ENCODE measurements around the gene KAZN.
"Not testable (repeated sequence)": the region's sequence is repeated elsewhere in the genome, so short reads cannot be mapped to it uniquely, and the experiment has no call there.

The KAZN gene

GRCh38 chr1:15128520-15129313, 530.2 kb downstream of the KAZN start:
- DNase-seq, result no peak

GRCh38 chr1:15129944-15130343, 531.5 kb downstream of the KAZN start:
- DNase-seq, result no peak

GRCh38 chr1:15130607-15131006, 532.1 kb downstream of the KAZN start:
- DNase-seq, result no peak

- no peak for DNase-seq
These were observed 534.5 kb downstream of the KAZN start for GRCh38 chr1:15132965-15133364.

GRCh38 chr1:15134285-15134684, 535.8 kb downstream of the KAZN start:
- DNase-seq, result no peak

- not testable (repeated sequence) for DNase-seq
These were observed 537.1 kb downstream of the KAZN start for GRCh38 chr1:15135604-15136003.

GRCh38 chr1:15137809-15138208, 539.3 kb downstream of the KAZN start:
- no peak for DNase-seq

GRCh38 chr1:15139654-15140350, 541.3 kb downstream of the KAZN start:
- peak; percentile 93 for DNase-seq

GRCh38 chr1:15141935-15142539, 543.6 kb downstream of the KAZN start:
- DNase-seq, result peak; percentile 55

GRCh38 chr1:15145327-15145726, 546.8 kb downstream of the KAZN start:
- DNase-seq, result no peak

- DNase-seq, result peak; percentile 39
These were observed 547.7 kb downstream of the KAZN start for GRCh38 chr1:15146142-15146680.

GRCh38 chr1:15146971-15147376, 548.5 kb downstream of the KAZN start:
- no peak for DNase-seq

GRCh38 chr1:15148004-15148403, 549.5 kb downstream of the KAZN start:
- no peak for DNase-seq

GRCh38 chr1:15148475-15148874, 550.0 kb downstream of the KAZN start:
- no peak for DNase-seq

- DNase-seq, result no peak
These were observed 550.5 kb downstream of the KAZN start for GRCh38 chr1:15148941-15149340.

- no peak for DNase-seq
These were observed 551.9 kb downstream of the KAZN start for GRCh38 chr1:15150376-15150775.

- DNase-seq, result no peak
These were observed 552.9 kb downstream of the KAZN start for GRCh38 chr1:15151377-15151806.

- DNase-seq, result no peak
These were observed 553.4 kb downstream of the KAZN start for GRCh38 chr1:15151871-15152270.

- peak; percentile 78 for DNase-seq
These were observed 554.1 kb downstream of the KAZN start for GRCh38 chr1:15152318-15153183.

GRCh38 chr1:15153184-15153841, 554.8 kb downstream of the KAZN start, which contains the start of gene TMEM51:
Gene TMEM51 (plus strand): TSS chr1:15153747. CDS start chr1:15215088, 61,341 bp downstream.
- peak; percentile 32 for DNase-seq

GRCh38 chr1:15153842-15154479, 555.5 kb downstream of the KAZN start:
- DNase-seq, result no peak

All from DMS 273 treated with DMSO at 0.1 percent for 48 hours (cell line).